ENCODE data around the gene JARID2. TPM values are rescaled to one million over a fixed set of nuclear protein-coding genes. Genes with fewer than 3 reads are reported as not detected.

Gene JARID2
- total and polyA plus RNA-seq, 2 of the 8 experiments (the other 6 are each of a cell fraction or from before 2014, with no cell fraction given), result 60.1 to 239 TPM

- no peak for TF ChIP-seq ATF2 (IDR thresholded peaks at IDR 0.05; ENCODE audit: low read length)
- TF ChIP-seq CTCF (IDR thresholded peaks at IDR 0.05; ENCODE audit: control extremely low read depth in 1 of 3, insufficient read depth in 1 of 3, low read depth in 1 of 3, low read length in 3 of 3), result peak; percentile 72 to 86 (median 74)
- no peak for TF ChIP-seq CEBPB (IDR thresholded peaks at IDR 0.05; ENCODE audit: low read depth, low read length)
- TF ChIP-seq SUZ12 (IDR thresholded peaks at IDR 0.05; ENCODE audit: low read length), result no peak
- TF ChIP-seq SIN3A (conservative IDR thresholded peaks at IDR 0.05 in 1 of 2, IDR thresholded peaks at IDR 0.05 in 1 of 2; ENCODE audit: low read depth in 1 of 2, low read length in 2 of 2), result no peak
- no peak for TF ChIP-seq TAF1 (IDR thresholded peaks at IDR 0.05; ENCODE audit: low read depth, low read length)
Measured at GRCh38 chr6:15491255-15491985, 245.6 kb downstream of the JARID2 start (continued).
